ENCODE data around the gene MAG.

DNA sequence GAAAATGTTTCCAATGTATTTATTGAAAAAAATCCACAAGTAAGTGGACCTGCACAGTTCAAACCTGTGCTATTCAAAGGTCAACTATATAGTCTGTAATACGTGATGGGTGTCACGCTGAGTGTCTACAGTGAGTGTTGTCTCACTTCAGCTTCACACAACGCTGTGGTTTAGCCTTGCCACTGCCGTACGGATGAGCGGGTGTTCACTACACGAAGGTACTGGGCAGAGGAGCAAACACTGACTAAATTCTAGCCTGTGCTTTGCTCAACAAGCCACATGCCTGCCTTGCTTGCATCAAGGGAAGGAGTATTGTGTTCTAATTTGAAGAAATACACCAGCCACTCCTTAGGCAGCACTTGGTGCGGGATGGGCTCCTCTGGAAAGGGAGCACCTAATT lies 62.9 kb downstream of the MAG start:
- TF ChIP-seq CTCF (CRISPR knock-in tag; IDR thresholded peaks at IDR 0.05): 0 out of 2 replicates have a peak, but pooled peaks have one; percentile 3
- TF ChIP-seq EP300 (IDR thresholded peaks at IDR 0.05; ENCODE audit: low read depth in 2 of 2, low read length in 2 of 2): no peak
- no peak for TF ChIP-seq EP300 (CRISPR knock-in tag; IDR thresholded peaks at IDR 0.05; ENCODE audit: borderline replicate concordance)
- TF ChIP-seq ZNF792 (CRISPR knock-in tag; IDR thresholded peaks at IDR 0.05): no peak
- TF ChIP-seq ZNF670 (CRISPR knock-in tag; IDR thresholded peaks at IDR 0.05; ENCODE audit: borderline replicate concordance): no peak
- no peak for TF ChIP-seq REPIN1 (CRISPR knock-in tag; IDR thresholded peaks at IDR 0.05; ENCODE audit: borderline replicate concordance, low read depth)
- TF ChIP-seq ARNT (IDR thresholded peaks at IDR 0.05): no peak
- TF ChIP-seq RAD21 (CRISPR knock-in tag; IDR thresholded peaks at IDR 0.05): no peak
- no peak for TF ChIP-seq ZFP37 (CRISPR knock-in tag; IDR thresholded peaks at IDR 0.05; ENCODE audit: borderline replicate concordance)
- no peak for TF ChIP-seq YY1 (IDR thresholded peaks at IDR 0.05; ENCODE audit: insufficient read depth, insufficient replicate concordance, low read depth, low read length)
- no peak for TF ChIP-seq FOXK1 (CRISPR knock-in tag; IDR thresholded peaks at IDR 0.05; ENCODE audit: borderline replicate concordance, low read depth)
